ENCODE measurements around the gene TLCD4. TPM values are rescaled to one million over a fixed set of nuclear protein-coding genes. Genes with fewer than 3 reads are reported as not detected.

Gene TLCD4
- total RNA-seq, 1 experiment from 2014 or later = 12.1 TPM

DNA sequence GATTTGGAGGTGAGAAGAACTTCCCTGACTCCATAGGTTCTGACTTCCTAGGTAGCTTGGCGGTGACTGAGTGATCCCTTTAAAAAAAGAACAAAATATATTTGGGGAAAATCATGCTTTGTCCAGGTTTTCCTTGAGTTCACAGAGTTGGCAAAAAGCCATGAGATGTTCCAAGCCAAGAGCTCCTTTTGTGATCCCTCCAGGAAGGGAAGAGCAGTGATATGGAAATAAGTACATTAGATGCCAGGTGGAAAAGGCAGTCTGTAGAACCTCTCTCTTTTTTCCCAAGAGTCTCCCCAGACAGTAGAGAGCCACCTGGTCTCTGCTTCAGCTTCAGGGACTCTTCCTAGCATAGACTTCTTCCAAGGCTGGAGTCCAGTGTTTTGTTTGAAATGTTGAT is 10.2 kb downstream of the TLCD4 start:
- no peak for TF ChIP-seq SRF (IDR thresholded peaks at IDR 0.05; ENCODE audit: low read depth)
- no peak for TF ChIP-seq FOSL1 (IDR thresholded peaks at IDR 0.05; ENCODE audit: low read depth)
- TF ChIP-seq CEBPB (IDR thresholded peaks at IDR 0.05; ENCODE audit: low read depth) = no peak
- no peak for TF ChIP-seq RAD21 (IDR thresholded peaks at IDR 0.05; ENCODE audit: low read depth)
- TF ChIP-seq EGR1 (IDR thresholded peaks at IDR 0.05; ENCODE audit: low read depth) = no peak
- TF ChIP-seq EZH2phosphoT487 (IDR thresholded peaks at IDR 0.05; ENCODE audit: borderline replicate concordance) = no peak
- no peak for ATAC-seq
- H3K9me2 ChIP-seq (ENCODE audit: insufficient read depth) = no peaks in the 10 kb centered on the region
- no peaks in the 10 kb centered on the region for H3K36me3 ChIP-seq (ENCODE audit: control insufficient read depth in 1 of 2, insufficient read depth in 2 of 2, low read length in 2 of 2)
- POLR2A ChIA-PET = no interaction called here
- H3K9ac ChIP-seq (ENCODE audit: low read length) = no peak overlapping the region
- H2AFZ ChIP-seq (ENCODE audit: low read depth, low read length, poor library complexity, severe bottlenecking) = no peak overlapping the region
- no TSS peak for BruUV-seq (replicated peaks)
- H3K27me3 ChIP-seq (ENCODE audit: insufficient read depth, low read length) = no peaks in the 10 kb centered on the region
- no peaks in the 10 kb centered on the region for H4K20me1 ChIP-seq (ENCODE audit: insufficient read depth)
- no peak overlapping the region for H3K27ac ChIP-seq (ENCODE audit: low read depth, low read length)
- H3K4me1 ChIP-seq (ENCODE audit: control insufficient read depth in 1 of 2, insufficient read depth in 2 of 2, low read length in 2 of 2) = no peaks in the 10 kb centered on the region
- intact Hi-C loops (cut with micrococcal nuclease) = no loop called here
- peaks cover 3% of the 10 kb centered on the region; the same call in 1 of the 2 replicates for H3K79me2 ChIP-seq (ENCODE audit: insufficient read depth, low read length)
- DNase-seq (ENCODE audit: low read depth, low spot score) = no peak
- no peak overlapping the region for H3K4me3 ChIP-seq (replicated peaks in 1 of 2; ENCODE audit: low read depth in 1 of 2, low read length in 2 of 2)
- CTCF ChIA-PET = no interaction called here
- H3K4me2 ChIP-seq (ENCODE audit: low read length) = no peak overlapping the region
- H3K9me3 ChIP-seq (ENCODE audit: control insufficient read depth in 1 of 2, insufficient read depth in 1 of 2, low read depth in 1 of 2, low read length in 2 of 2) = no peaks in the 10 kb centered on the region
- RAD21 ChIA-PET (ENCODE audit: low non-redundant PET in 1 of 2, low total read pairs in 2 of 2, uncharacterized antibody in 2 of 2, unreplicated experiment in 2 of 2) = no interaction called here

DNA sequence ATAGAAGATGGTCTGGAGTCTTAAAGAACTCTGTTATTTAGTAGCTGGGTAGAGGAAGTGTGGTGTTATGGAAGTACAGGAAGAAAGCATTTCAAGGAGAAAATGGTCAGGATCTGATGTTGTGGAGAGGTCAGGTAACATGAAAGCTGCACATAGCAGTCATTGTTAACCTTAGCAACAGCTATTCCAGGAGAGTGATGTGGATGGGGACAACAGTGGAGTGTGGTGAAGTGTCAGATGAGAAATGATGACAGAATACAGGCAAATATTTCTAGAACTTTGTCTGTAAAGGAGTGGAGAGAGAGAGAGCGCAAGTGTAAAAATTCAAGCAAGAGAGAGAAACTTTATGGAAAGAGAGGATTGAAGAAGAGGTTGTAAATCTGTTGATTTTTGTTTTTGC is 15.6 kb downstream of the TLCD4 start:
- Histone ChIP-seq H3K4me2 (ENCODE audit: low read length) (no peak overlapping the region), H3K9ac (ENCODE audit: low read length) (no peak overlapping the region), H3K79me2 (ENCODE audit: insufficient read depth, low read length) (peaks cover 3% of the 10 kb centered on the region; the same call in 1 of the 2 replicates), H3K27ac (ENCODE audit: low read depth, low read length) (no peak overlapping the region), H4K20me1 (ENCODE audit: insufficient read depth) (no peaks in the 10 kb centered on the region), H3K9me3 (ENCODE audit: control insufficient read depth in 1 of 2, insufficient read depth in 1 of 2, low read depth in 1 of 2, low read length in 2 of 2) (no peaks in the 10 kb centered on the region), H3K27me3 (ENCODE audit: insufficient read depth, low read length) (no peaks in the 10 kb centered on the region), H3K4me1 (ENCODE audit: control insufficient read depth in 1 of 2, insufficient read depth in 2 of 2, low read length in 2 of 2) (no peaks in the 10 kb centered on the region), H3K9me2 (ENCODE audit: insufficient read depth) (no peaks in the 10 kb centered on the region), H2AFZ (ENCODE audit: low read depth, low read length, poor library complexity, severe bottlenecking) (no peak overlapping the region), H3K4me3 (replicated peaks in 1 of 2; ENCODE audit: low read depth in 1 of 2, low read length in 2 of 2) (no peak overlapping the region), H3K36me3 (ENCODE audit: control insufficient read depth in 1 of 2, insufficient read depth in 2 of 2, low read length in 2 of 2) (no peaks in the 10 kb centered on the region)
- DNase-seq (ENCODE audit: low read depth, low spot score) (no peak), ATAC-seq (no peak)
- ChIA-PET CTCF (no interaction called here), RAD21 (ENCODE audit: low non-redundant PET in 1 of 2, low total read pairs in 2 of 2, uncharacterized antibody in 2 of 2, unreplicated experiment in 2 of 2) (no interaction called here), POLR2A (interaction anchor here (1.3 kb wide), 1 partner anchor 16 kb away, joined by 3 read pairs; the partner anchor contains the start of gene TLCD4)
- TF ChIP-seq POLR2A (IDR thresholded peaks at IDR 0.05; ENCODE audit: borderline replicate concordance, extremely low read depth, insufficient read depth, insufficient read length) (no peak), JUND (IDR thresholded peaks at IDR 0.05) (no peak)
- intact Hi-C loops (cut with micrococcal nuclease) = no loop called here
- BruUV-seq (replicated peaks) = no TSS peak
